ENCODE results near the gene FAM81B. TPM values are rescaled to one million over a fixed set of nuclear protein-coding genes. Genes with fewer than 3 reads are reported as not detected.
"Not testable (repeated sequence)": the region's sequence is repeated elsewhere in the genome, so short reads cannot be mapped to it uniquely, and the experiment has no call there.

FAM81B gene, protein sequence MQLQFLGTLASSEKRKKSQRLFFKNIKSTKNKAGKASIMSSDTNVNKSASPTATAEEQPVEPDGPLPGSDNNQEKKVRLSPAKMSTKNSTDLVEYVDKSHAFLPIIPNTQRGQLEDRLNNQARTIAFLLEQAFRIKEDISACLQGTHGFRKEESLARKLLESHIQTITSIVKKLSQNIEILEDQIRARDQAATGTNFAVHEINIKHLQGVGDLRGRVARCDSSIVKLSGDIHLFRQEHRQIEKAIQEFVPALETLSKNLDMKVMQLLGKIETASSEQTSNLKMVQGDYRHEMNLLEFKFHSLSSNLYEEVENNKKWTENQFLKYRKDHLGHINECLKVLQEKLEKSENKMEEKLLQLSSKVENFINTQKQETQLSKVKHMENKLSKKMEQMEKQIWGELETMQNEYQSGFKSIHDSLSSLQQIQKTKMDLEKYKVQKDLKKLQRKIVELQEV
- 0.80 TPM in 1 of 2 replicates, not detected in the other for total RNA-seq
- not detected in 2 replicates for polyA plus RNA-seq

GRCh38 chr5:95390812-95391492 is at the start of gene FAM81B:
Gene FAM81B, plus strand, starts transcription at chr5:95391366. Its CDS starts 24 bp downstream, at chr5:95391390.
- no peak for DNase-seq (ENCODE audit: low spot score)
- H3K79me2 ChIP-seq = no peaks in the 10 kb centered on the region
- H3K4me2 ChIP-seq = no peak within 1 kb of the TSS
- H3K27me3 ChIP-seq = no peaks in the 10 kb centered on the region
- 64% methylated on average over 2 of the region's 2 CpGs for WGBS (ENCODE audit: low lambda C conversion rate, missing lambda C conversion rate)
- no peaks in the 10 kb centered on the region for H3K9me3 ChIP-seq (ENCODE audit: low read depth)
- H2AFZ ChIP-seq = no peak within 1 kb of the TSS
- no peak within 1 kb of the TSS for H3K4me3 ChIP-seq
- no peak within 1 kb of the TSS for H3K27ac ChIP-seq
- no peaks in the 10 kb centered on the region for H4K20me1 ChIP-seq (ENCODE audit: insufficient read depth, poor library complexity, severe bottlenecking)
- TF ChIP-seq CTCF (IDR thresholded peaks at IDR 0.05; ENCODE audit: poor library complexity) (no peak), EZH2phosphoT487 (IDR thresholded peaks at IDR 0.05; ENCODE audit: low read depth, severe bottlenecking, unreplicated experiment) (no peak), EZH2 (IDR thresholded peaks at IDR 0.05; ENCODE audit: borderline replicate concordance) (no peak)
- H3K36me3 ChIP-seq (replicated peaks; ENCODE audit: insufficient read depth, low read depth) = no peaks in the 10 kb centered on the region
- H3K9me2 ChIP-seq (replicated peaks; ENCODE audit: insufficient read depth) = no peaks in the 10 kb centered on the region
- H3K4me1 ChIP-seq (ENCODE audit: insufficient read depth) = no peaks in the 10 kb centered on the region

- not testable (repeated sequence) for H3K9me3 ChIP-seq (ENCODE audit: low read depth); H3K4me1 ChIP-seq (ENCODE audit: insufficient read depth); H3K36me3 ChIP-seq (replicated peaks; ENCODE audit: insufficient read depth, low read depth); H2AFZ ChIP-seq; H3K27me3 ChIP-seq; H3K79me2 ChIP-seq; DNase-seq (ENCODE audit: low spot score); H3K27ac ChIP-seq; H3K9me2 ChIP-seq (replicated peaks; ENCODE audit: insufficient read depth); H4K20me1 ChIP-seq (ENCODE audit: insufficient read depth, poor library complexity, severe bottlenecking); H3K4me3 ChIP-seq; H3K4me2 ChIP-seq
- WGBS (ENCODE audit: low lambda C conversion rate, missing lambda C conversion rate) = 82% methylated on average over 2 of the region's 2 CpGs
Observed at GRCh38 chr5:95341444-95341843, 49.7 kb upstream of the FAM81B start.

DNA sequence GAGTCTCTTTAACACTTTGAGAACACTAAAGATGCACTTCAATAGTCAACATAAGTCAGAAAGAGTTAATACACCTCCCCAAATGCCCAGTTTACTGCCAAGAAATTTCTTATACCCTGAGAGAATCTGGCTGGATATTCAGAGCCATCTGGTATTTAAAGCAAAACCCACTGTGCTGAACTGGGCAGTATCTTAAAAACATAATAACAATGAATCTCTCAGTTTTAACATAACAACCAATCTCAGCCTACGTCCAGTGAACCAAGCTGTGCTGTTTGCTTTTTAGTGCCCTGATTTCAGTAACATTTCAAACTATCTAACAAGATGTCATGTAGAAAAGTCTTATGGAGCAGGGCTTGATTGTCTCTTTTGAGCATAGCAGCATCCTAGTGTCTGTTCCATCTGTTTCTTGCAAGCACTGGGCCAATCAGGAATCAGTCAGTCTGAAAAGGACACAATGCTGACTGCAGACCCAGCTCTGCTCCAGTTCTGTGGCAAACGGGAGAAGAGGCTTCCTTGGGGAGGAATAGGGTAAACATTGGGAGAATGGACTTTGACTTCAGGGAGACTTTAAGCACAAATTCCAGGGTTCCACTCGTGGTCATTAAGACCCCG is 43.6 kb upstream of the FAM81B start:
- H4K20me1 ChIP-seq (ENCODE audit: insufficient read depth, poor library complexity, severe bottlenecking) = no peaks in the 10 kb centered on the region
- H3K36me3 ChIP-seq (replicated peaks; ENCODE audit: insufficient read depth, low read depth) = no peaks in the 10 kb centered on the region
- no peaks in the 10 kb centered on the region for H3K27me3 ChIP-seq
- no peak overlapping the region for H3K4me2 ChIP-seq
- H3K4me3 ChIP-seq = no peak overlapping the region
- 47% methylated on average over 4 of the region's 4 CpGs for WGBS (ENCODE audit: low lambda C conversion rate, missing lambda C conversion rate)
- TF ChIP-seq CTCF (IDR thresholded peaks at IDR 0.05; ENCODE audit: poor library complexity) = no peak
- no peak for TF ChIP-seq EZH2phosphoT487 (IDR thresholded peaks at IDR 0.05; ENCODE audit: low read depth, severe bottlenecking, unreplicated experiment)
- TF ChIP-seq EZH2 (IDR thresholded peaks at IDR 0.05; ENCODE audit: borderline replicate concordance) = no peak
- no peaks in the 10 kb centered on the region for H3K9me2 ChIP-seq (replicated peaks; ENCODE audit: insufficient read depth)
- no peaks in the 10 kb centered on the region for H3K79me2 ChIP-seq
- no peak overlapping the region for H3K27ac ChIP-seq
- DNase-seq (ENCODE audit: low spot score) = no peak
- H3K4me1 ChIP-seq (ENCODE audit: insufficient read depth) = no peaks in the 10 kb centered on the region
- H3K9me3 ChIP-seq (ENCODE audit: low read depth) = no peaks in the 10 kb centered on the region
- H2AFZ ChIP-seq = no peak overlapping the region

GRCh38 chr5:95350631-95351030 is 40.5 kb upstream of the FAM81B start:
- no peaks in the 10 kb centered on the region for H3K9me3 ChIP-seq (ENCODE audit: low read depth)
- no peaks in the 10 kb centered on the region for H3K9me2 ChIP-seq (replicated peaks; ENCODE audit: insufficient read depth)
- 88% methylated on average over 1 of the region's 1 CpG for WGBS (ENCODE audit: low lambda C conversion rate, missing lambda C conversion rate)
- no peak overlapping the region for H3K27ac ChIP-seq
- no peaks in the 10 kb centered on the region for H3K27me3 ChIP-seq
- H3K79me2 ChIP-seq = no peaks in the 10 kb centered on the region
- H3K36me3 ChIP-seq (replicated peaks; ENCODE audit: insufficient read depth, low read depth) = no peaks in the 10 kb centered on the region
- H2AFZ ChIP-seq = no peak overlapping the region
- DNase-seq (ENCODE audit: low spot score) = no peak
- H4K20me1 ChIP-seq (ENCODE audit: insufficient read depth, poor library complexity, severe bottlenecking) = no peaks in the 10 kb centered on the region
- H3K4me2 ChIP-seq = no peak overlapping the region
- H3K4me3 ChIP-seq = no peak overlapping the region
- no peaks in the 10 kb centered on the region for H3K4me1 ChIP-seq (ENCODE audit: insufficient read depth)
- TF ChIP-seq EZH2 (IDR thresholded peaks at IDR 0.05; ENCODE audit: borderline replicate concordance) (no peak), CTCF (IDR thresholded peaks at IDR 0.05; ENCODE audit: poor library complexity) (no peak), EZH2phosphoT487 (IDR thresholded peaks at IDR 0.05; ENCODE audit: low read depth, severe bottlenecking, unreplicated experiment) (no peak)
